ENCODE results near the gene MAPK14.

MAPK14 gene

GRCh38 chr6:36136551-36136950 lies 108.9 kb downstream of the MAPK14 start:
- no peak for DNase-seq (ENCODE audit: low spot score)
- ChIA-PET POLR2A (ENCODE audit: low non-redundant PET) (no interaction called here), CTCF (interaction anchor here (0.8 kb wide), 1 partner anchor 109 kb away, joined by 3 read pairs; the partner anchor contains the start of gene MAPK14)
- no peak for TF ChIP-seq CTCF (conservative IDR thresholded peaks at IDR 0.05; ENCODE audit: low read depth)
- H3K27ac ChIP-seq, result no peak overlapping the region

GRCh38 chr6:36138667-36139066 lies 111.1 kb downstream of the MAPK14 start:
- H3K27ac ChIP-seq, result no peak overlapping the region
- no peak for DNase-seq (ENCODE audit: low spot score)
- no peak for TF ChIP-seq CTCF (conservative IDR thresholded peaks at IDR 0.05; ENCODE audit: low read depth)
- POLR2A ChIA-PET (ENCODE audit: low non-redundant PET), result no interaction called here
- CTCF ChIA-PET, result interaction anchor here (0.8 kb wide), 1 partner anchor 12 kb away, joined by 8 read pairs; no protein-coding TSS in a partner anchor

GRCh38 chr6:36139431-36139830 lies 111.8 kb downstream of the MAPK14 start:
- POLR2A ChIA-PET (ENCODE audit: low non-redundant PET), result no interaction called here
- CTCF ChIA-PET, result interaction anchor here (0.8 kb wide), 1 partner anchor 11 kb away, joined by 8 read pairs; no protein-coding TSS in a partner anchor

GRCh38 chr6:36139991-36140710 lies 112.5 kb downstream of the MAPK14 start:
- CTCF ChIA-PET, result no interaction called here
- POLR2A ChIA-PET (ENCODE audit: low non-redundant PET), result no interaction called here
- H3K27ac ChIP-seq, result no peak overlapping the region
- DNase-seq (ENCODE audit: low spot score), result no peak
- no peak for TF ChIP-seq CTCF (conservative IDR thresholded peaks at IDR 0.05; ENCODE audit: low read depth)

More at GRCh38 chr6:36139431-36139830, 111.8 kb downstream of the MAPK14 start:
- H3K27ac ChIP-seq, result no peak overlapping the region
- TF ChIP-seq CTCF (conservative IDR thresholded peaks at IDR 0.05; ENCODE audit: low read depth), result no peak
- no peak for DNase-seq (ENCODE audit: low spot score)

- H3K27ac ChIP-seq, result no peak overlapping the region
- TF ChIP-seq CTCF (conservative IDR thresholded peaks at IDR 0.05; ENCODE audit: low read depth), result no peak
- ChIA-PET CTCF (interaction anchor here (0.6 to 0.8 kb wide), 2 partner anchors 114 to 294 kb away, joined by 3 read pairs; no protein-coding TSS in a partner anchor), POLR2A (ENCODE audit: low non-redundant PET) (no interaction called here)
- no peak for DNase-seq (ENCODE audit: low spot score)
These were observed 113.5 kb downstream of the MAPK14 start for GRCh38 chr6:36141091-36141490.

- ChIA-PET CTCF (interaction anchor here (0.8 kb wide), 1 partner anchor 115 kb away, joined by 3 read pairs; no protein-coding TSS in a partner anchor), POLR2A (ENCODE audit: low non-redundant PET) (interaction anchor here (0.6 kb wide), 1 partner anchor 22 kb away, joined by 8 read pairs; no protein-coding TSS in a partner anchor)
- DNase-seq (ENCODE audit: low spot score), result no peak
- TF ChIP-seq CTCF (conservative IDR thresholded peaks at IDR 0.05; ENCODE audit: low read depth), result no peak
- no peak overlapping the region for H3K27ac ChIP-seq
These were observed 114.4 kb downstream of the MAPK14 start for GRCh38 chr6:36141961-36142360.
